Duodenal mucosa (tissue), 2 donors: ENCODE measurements around the gene POLK.

Experiments used
- H3K27ac ChIP-seq: one replicate; pipeline ENCODE4 v1.7.0; 2013; ENCODE audit warnings: low read depth, low read length
- H3K27me3 ChIP-seq, 2 donors: one replicate each; pipeline ENCODE4 v1.7.0; 2013; ENCODE audit warnings: low read length in 2 of 2, control low read depth in 1 of 2; ENCODE audit not compliant: insufficient read depth in 2 of 2, control insufficient read depth in 1 of 2
- H3K36me3 ChIP-seq, 2 donors: one replicate each; pipeline ENCODE4 v1.7.0; 2013; ENCODE audit warnings: low read length in 2 of 2, control low read depth in 1 of 2; ENCODE audit not compliant: insufficient read depth in 2 of 2, control insufficient read depth in 1 of 2
- H3K4me1 ChIP-seq, 2 donors: one replicate each; pipeline ENCODE4 v1.7.0; 2013; ENCODE audit warnings: low read length in 2 of 2, control low read depth in 1 of 2; ENCODE audit not compliant: insufficient read depth in 2 of 2, control insufficient read depth in 1 of 2
- H3K4me3 ChIP-seq, 2 donors: one replicate each; pipeline ENCODE4 v1.7.0; 2013; ENCODE audit warnings: low read length in 2 of 2, low read depth in 1 of 2
- H3K9ac ChIP-seq, 2 donors: one replicate each; pipeline ENCODE4 v1.7.0; 2013; ENCODE audit warnings: low read length in 2 of 2, low read depth in 1 of 2
- H3K9me3 ChIP-seq, 2 donors: one replicate each; pipeline ENCODE4 v1.7.0; 2013; ENCODE audit warnings: low read length in 2 of 2, control low read depth in 1 of 2; ENCODE audit not compliant: control insufficient read depth in 1 of 2

The POLK gene

GRCh38 chr5:75611311-75612225 lies 99.9 kb downstream of the POLK start, which contains the start of gene ANKDD1B:
TSS of gene ANKDD1B (plus strand) at chr5:75611453. CDS start at chr5:75611635, 182 bp downstream.
- peak within 1 kb of the TSS; percentile 48 to 69 for H3K9ac ChIP-seq
- peak within 1 kb of the TSS; percentile 76 to 78 for H3K4me3 ChIP-seq
- H3K36me3 ChIP-seq: no peaks in the 10 kb centered on the region
- H3K4me1 ChIP-seq: peaks cover 9 to 15% of the 10 kb centered on the region in 2 donors
- no peak within 1 kb of the TSS for H3K27ac ChIP-seq
- no peaks in the 10 kb centered on the region for H3K9me3 ChIP-seq
- no peaks in the 10 kb centered on the region for H3K27me3 ChIP-seq

DNA sequence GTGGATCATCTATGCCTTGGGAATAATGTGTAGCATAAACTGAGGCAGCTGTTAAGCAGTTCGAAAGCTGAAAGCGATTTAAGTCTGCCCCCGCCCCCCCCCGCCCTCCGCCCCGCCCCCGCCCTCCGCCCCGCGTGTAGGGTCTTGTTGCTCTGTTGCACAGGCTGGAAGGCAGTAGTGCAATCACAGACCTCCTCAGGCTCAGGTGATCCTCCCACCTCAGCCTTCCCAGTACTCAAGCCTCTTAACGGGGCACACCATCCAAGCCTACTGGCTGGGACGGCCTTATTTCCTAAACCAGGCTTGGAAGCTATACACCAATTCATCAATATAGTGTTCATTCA lies 100.5 kb downstream of the POLK start:
- H3K4me3 ChIP-seq: peak overlapping the region; percentile 76 to 78
- H3K4me1 ChIP-seq: peaks cover 14 to 19% of the 10 kb centered on the region in 2 donors
- H3K27ac ChIP-seq: no peak overlapping the region
- no peaks in the 10 kb centered on the region for H3K27me3 ChIP-seq
- no peaks in the 10 kb centered on the region for H3K36me3 ChIP-seq
- H3K9me3 ChIP-seq: no peaks in the 10 kb centered on the region
- no peak overlapping the region for H3K9ac ChIP-seq

DNA sequence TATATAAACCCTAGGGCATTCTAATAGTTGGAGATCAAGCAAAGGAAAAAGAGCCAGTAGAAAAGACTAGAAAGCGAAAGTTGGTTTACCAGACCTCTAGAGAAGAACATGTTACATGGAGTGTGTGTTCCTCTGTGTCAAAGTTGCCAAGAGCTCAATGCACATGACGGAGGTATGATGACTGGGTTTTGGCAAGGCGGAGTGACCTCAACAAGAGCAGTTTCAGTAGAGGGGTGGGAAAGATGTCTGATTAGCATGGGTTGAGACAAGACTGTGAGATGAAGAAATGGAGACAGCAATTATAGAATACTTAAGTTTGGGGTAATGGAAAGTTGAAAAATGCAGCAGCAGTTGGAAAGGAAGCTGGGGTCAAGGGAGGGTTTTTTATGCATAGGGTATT lies 101.2 kb downstream of the POLK start:
- Histone ChIP-seq H3K4me1 (peaks cover 22 to 26% of the 10 kb centered on the region in 2 donors), H3K36me3 (no peaks in the 10 kb centered on the region), H3K27ac (no peak overlapping the region), H3K27me3 (no peaks in the 10 kb centered on the region), H3K4me3 (no peak overlapping the region), H3K9me3 (no peaks in the 10 kb centered on the region), H3K9ac (no peak overlapping the region)

- Histone ChIP-seq H3K4me1 (peaks cover 24 to 26% of the 10 kb centered on the region in 2 donors), H3K36me3 (no peaks in the 10 kb centered on the region), H3K27ac (no peak overlapping the region), H3K27me3 (no peaks in the 10 kb centered on the region), H3K9me3 (no peaks in the 10 kb centered on the region), H3K4me3 (no peak overlapping the region), H3K9ac (no peak overlapping the region)
Observed at GRCh38 chr5:75614176-75614575, 102.5 kb downstream of the POLK start.

- no peak overlapping the region for H3K4me3 ChIP-seq
- H3K27ac ChIP-seq: no peak overlapping the region
- H3K27me3 ChIP-seq: no peaks in the 10 kb centered on the region
- peaks cover 36 to 38% of the 10 kb centered on the region in 2 donors for H3K4me1 ChIP-seq
- no peaks in the 10 kb centered on the region for H3K9me3 ChIP-seq
- H3K9ac ChIP-seq: no peak overlapping the region
- no peaks in the 10 kb centered on the region for H3K36me3 ChIP-seq
Observed at GRCh38 chr5:75616371-75616881, 104.7 kb downstream of the POLK start.

GRCh38 chr5:75616971-75617621 lies 105.4 kb downstream of the POLK start:
- Histone ChIP-seq H3K27me3 (no peaks in the 10 kb centered on the region), H3K27ac (no peak overlapping the region), H3K4me3 (no peak overlapping the region), H3K9me3 (no peaks in the 10 kb centered on the region), H3K9ac (no peak overlapping the region), H3K36me3 (no peaks in the 10 kb centered on the region), H3K4me1 (peaks cover 34 to 41% of the 10 kb centered on the region in 2 donors)

- Histone ChIP-seq H3K9ac (no peak overlapping the region), H3K36me3 (no peaks in the 10 kb centered on the region), H3K4me1 (peaks cover 34 to 44% of the 10 kb centered on the region in 2 donors), H3K4me3 (no peak overlapping the region), H3K27me3 (no peaks in the 10 kb centered on the region), H3K27ac (no peak overlapping the region), H3K9me3 (no peaks in the 10 kb centered on the region)
Observed at GRCh38 chr5:75617736-75618352, 106.2 kb downstream of the POLK start.

DNA sequence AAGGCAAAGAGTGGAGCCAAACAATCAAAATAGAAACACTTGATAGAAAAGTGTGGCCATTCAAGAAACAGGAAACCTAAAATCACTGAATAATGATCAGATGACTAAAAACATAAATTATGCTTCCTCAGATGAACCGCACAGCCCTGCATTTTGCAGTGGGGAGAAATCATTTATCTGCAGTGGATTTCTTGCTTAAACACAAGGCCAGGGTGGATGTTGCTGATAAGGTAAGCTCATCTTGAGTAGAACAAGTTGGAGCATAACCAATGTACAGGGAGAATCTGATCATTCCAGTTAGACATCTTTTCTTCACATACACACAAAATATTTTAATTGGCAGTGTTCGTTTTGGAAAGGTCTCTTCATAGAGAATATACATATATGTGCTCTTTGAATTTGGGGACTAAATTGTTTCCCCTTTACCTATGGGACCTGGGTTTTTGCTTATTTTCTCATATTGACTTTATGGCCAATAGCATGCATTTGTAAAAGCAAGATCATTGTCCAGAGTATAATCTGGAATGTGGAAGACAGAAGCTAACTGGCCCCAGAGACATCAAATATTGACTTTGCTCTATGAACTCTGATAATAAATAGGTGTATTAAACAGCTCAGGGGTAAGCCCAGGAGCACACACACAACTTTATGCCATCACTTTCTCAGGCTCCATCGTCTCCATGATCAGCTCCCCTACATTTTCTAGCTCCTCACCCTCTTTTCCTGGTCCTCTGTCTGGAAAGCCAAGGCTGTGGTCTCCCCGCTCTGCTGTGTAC lies 108.7 kb downstream of the POLK start:
- H3K9me3 ChIP-seq: no peaks in the 10 kb centered on the region
- no peak overlapping the region for H3K4me3 ChIP-seq
- no peak overlapping the region for H3K27ac ChIP-seq
- no peak overlapping the region for H3K9ac ChIP-seq
- no peaks in the 10 kb centered on the region for H3K36me3 ChIP-seq
- peaks cover 34 to 53% of the 10 kb centered on the region in 2 donors for H3K4me1 ChIP-seq
- H3K27me3 ChIP-seq: no peaks in the 10 kb centered on the region

- Histone ChIP-seq H3K4me1 (peaks cover 26 to 40% of the 10 kb centered on the region in 2 donors), H3K4me3 (no peak overlapping the region), H3K27me3 (no peaks in the 10 kb centered on the region), H3K27ac (no peak overlapping the region), H3K9ac (no peak overlapping the region), H3K36me3 (no peaks in the 10 kb centered on the region), H3K9me3 (no peaks in the 10 kb centered on the region)
Observed at GRCh38 chr5:75622564-75622963, 110.9 kb downstream of the POLK start.
